SK-N-SH (cell line): ENCODE results near the gene SLC10A6.

Source experiments
- EP300 ChIP-seq, 2 experiments: IDR thresholded peaks; 2 replicates each; pipeline versions ENCODE4 v1.4.0 to v1.6.1; 2012; ENCODE audit warnings: borderline replicate concordance in 1 of 2, low read depth in 1 of 2, low read length in 1 of 2
- EZH2phosphoT487 ChIP-seq: fragments of 200-600 bp; sonication (generic); IDR thresholded peaks from 2 replicates; pipeline ENCODE4 v1.6.1; 2017; ENCODE audit warnings: low read depth, mixed run types, mild to moderate bottlenecking, antibody characterized with exemption, moderate library complexity, borderline replicate concordance
- FOXJ3 ChIP-seq: sonication (generic); formaldehyde crosslinking; IDR thresholded peaks from 2 replicates; pipeline ENCODE4 v1.5.1; 2020; ENCODE audit warnings: mild to moderate bottlenecking, missing genetic modification reagents
- FOXM1 ChIP-seq: IDR thresholded peaks from 2 replicates; pipeline ENCODE4 v1.4.0; 2012; ENCODE audit warnings: low read depth, mild to moderate bottlenecking
- GABPA ChIP-seq: IDR thresholded peaks from 2 replicates; pipeline ENCODE4 v1.4.0; 2012; ENCODE audit warnings: low read depth, mild to moderate bottlenecking
- JUND ChIP-seq: IDR thresholded peaks from 2 replicates; pipeline ENCODE4 v1.4.0; 2012
- MXI1 ChIP-seq: IDR thresholded peaks from 2 replicates; pipeline ENCODE4 v1.6.1; 2012; ENCODE audit warnings: mild to moderate bottlenecking, low read depth, low read length, improper control_type of control experiment
- NFIC ChIP-seq: IDR thresholded peaks from 2 replicates; pipeline ENCODE4 v1.4.0; 2012; ENCODE audit warnings: borderline replicate concordance
- NRF1 ChIP-seq: IDR thresholded peaks from 2 replicates; pipeline ENCODE4 v1.6.1; 2012; ENCODE audit warnings: low read depth, mild to moderate bottlenecking, low read length
- TF ChIP-seq, protein P1 (sequence below): fragments of 200-600 bp; sonication (generic); IDR thresholded peaks from 2 replicates; pipeline ENCODE4 v1.6.1; 2017; ENCODE audit warnings: antibody characterized with exemption, mild to moderate bottlenecking, moderate library complexity

DNA sequence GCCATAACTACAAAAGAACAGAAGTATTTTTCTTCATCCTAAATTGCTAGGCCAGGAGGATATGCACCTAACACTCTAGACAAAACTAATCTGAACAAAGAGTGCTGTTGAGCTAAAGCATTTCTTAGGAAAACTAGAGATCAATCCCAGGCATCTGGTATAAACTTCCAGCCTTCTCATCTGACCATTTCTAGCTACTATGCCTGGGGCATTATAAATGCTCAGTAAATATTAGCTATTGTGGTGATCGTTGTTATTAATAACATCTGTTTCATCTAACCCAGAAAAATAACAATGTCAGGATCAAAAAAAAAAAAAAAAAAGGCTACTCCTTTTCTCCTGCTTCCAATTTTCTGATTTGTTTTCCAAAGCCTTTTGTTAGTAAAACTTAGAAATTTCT, 7.7 kb upstream of the SLC10A6 start:
- TF ChIP-seq, protein P1, sequence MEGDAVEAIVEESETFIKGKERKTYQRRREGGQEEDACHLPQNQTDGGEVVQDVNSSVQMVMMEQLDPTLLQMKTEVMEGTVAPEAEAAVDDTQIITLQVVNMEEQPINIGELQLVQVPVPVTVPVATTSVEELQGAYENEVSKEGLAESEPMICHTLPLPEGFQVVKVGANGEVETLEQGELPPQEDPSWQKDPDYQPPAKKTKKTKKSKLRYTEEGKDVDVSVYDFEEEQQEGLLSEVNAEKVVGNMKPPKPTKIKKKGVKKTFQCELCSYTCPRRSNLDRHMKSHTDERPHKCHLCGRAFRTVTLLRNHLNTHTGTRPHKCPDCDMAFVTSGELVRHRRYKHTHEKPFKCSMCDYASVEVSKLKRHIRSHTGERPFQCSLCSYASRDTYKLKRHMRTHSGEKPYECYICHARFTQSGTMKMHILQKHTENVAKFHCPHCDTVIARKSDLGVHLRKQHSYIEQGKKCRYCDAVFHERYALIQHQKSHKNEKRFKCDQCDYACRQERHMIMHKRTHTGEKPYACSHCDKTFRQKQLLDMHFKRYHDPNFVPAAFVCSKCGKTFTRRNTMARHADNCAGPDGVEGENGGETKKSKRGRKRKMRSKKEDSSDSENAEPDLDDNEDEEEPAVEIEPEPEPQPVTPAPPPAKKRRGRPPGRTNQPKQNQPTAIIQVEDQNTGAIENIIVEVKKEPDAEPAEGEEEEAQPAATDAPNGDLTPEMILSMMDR = no peak
- TF ChIP-seq JUND = no peak
- TF ChIP-seq NFIC = no peak
- TF ChIP-seq FOXM1 = no peak
- TF ChIP-seq NRF1 = no peak
- no peak for TF ChIP-seq EZH2phosphoT487
- no peak for TF ChIP-seq FOXJ3 (CRISPR knock-in tag)
- no peak for TF ChIP-seq MXI1
- no peak for TF ChIP-seq EP300 (IDR thresholded peaks at IDR 0.05; ENCODE audit: borderline replicate concordance in 1 of 2, low read depth in 1 of 2, low read length in 1 of 2)
- no peak for TF ChIP-seq GABPA
